ENCODE data around the gene CBLC. TPM values are rescaled to one million over a fixed set of nuclear protein-coding genes. Genes with fewer than 3 reads are reported as not detected.

The CBLC gene
- polyA plus RNA-seq, 1 experiment = not detected

- TF ChIP-seq CTCF (IDR thresholded peaks at IDR 0.05; ENCODE audit: insufficient read depth, low read depth, low read length) = no peak
- CTCF ChIA-PET = interaction anchor here (0.6 to 1.0 kb wide), 2 partner anchors 19 to 57 kb away, joined by 3 read pairs; no protein-coding TSS in a partner anchor
- H3K4me3 ChIP-seq (ENCODE audit: low read depth, low read length) = no peak overlapping the region
- no peaks in the 10 kb centered on the region for H3K36me3 ChIP-seq (ENCODE audit: control insufficient read depth, insufficient read depth, low read length)
- no peaks in the 10 kb centered on the region for H3K27me3 ChIP-seq (ENCODE audit: control insufficient read depth, insufficient read depth, low read length)
- POLR2A ChIA-PET = no interaction called here
- no peak for DNase-seq (ENCODE audit: low read depth)
These were observed 63.5 kb downstream of the CBLC start for GRCh38 chr19:44841231-44841630.

- DNase-seq (ENCODE audit: low read depth) = no peak
- TF ChIP-seq CTCF (IDR thresholded peaks at IDR 0.05; ENCODE audit: insufficient read depth, low read depth, low read length) = no peak
- ChIA-PET CTCF (interaction anchor here (0.9 to 4.2 kb wide), 6 partner anchors 40 to 155 kb away, joined by 4 to 30 read pairs (median 6); no protein-coding TSS in a partner anchor), POLR2A (interaction anchor here (0.6 to 0.7 kb wide), 2 partner anchors 96 to 124 kb away, joined by 8 to 15 read pairs; no protein-coding TSS in a partner anchor)
- Histone ChIP-seq H3K36me3 (ENCODE audit: control insufficient read depth, insufficient read depth, low read length) (no peaks in the 10 kb centered on the region), H3K27me3 (ENCODE audit: control insufficient read depth, insufficient read depth, low read length) (no peaks in the 10 kb centered on the region), H3K4me3 (ENCODE audit: low read depth, low read length) (peak overlapping the region; percentile 64)
These were observed 67.6 kb downstream of the CBLC start for GRCh38 chr19:44845286-44845611.

- POLR2A ChIA-PET = interaction anchor here (0.6 to 0.7 kb wide), 2 partner anchors 96 to 124 kb away, joined by 8 to 15 read pairs; no protein-coding TSS in a partner anchor
- no peaks in the 10 kb centered on the region for H3K36me3 ChIP-seq (ENCODE audit: control insufficient read depth, insufficient read depth, low read length)
- CTCF ChIA-PET = interaction anchor here (0.6 to 4.2 kb wide), 21 partner anchors 10 to 275 kb away, joined by 3 to 30 read pairs (median 4); no protein-coding TSS in a partner anchor
- DNase-seq (ENCODE audit: low read depth) = peak; percentile 81
- TF ChIP-seq CTCF (IDR thresholded peaks at IDR 0.05; ENCODE audit: insufficient read depth, low read depth, low read length) = peak; percentile 84
- H3K4me3 ChIP-seq (ENCODE audit: low read depth, low read length) = peak within 1 kb of the TSS; percentile 69
- H3K27me3 ChIP-seq (ENCODE audit: control insufficient read depth, insufficient read depth, low read length) = no peaks in the 10 kb centered on the region
These were observed 68.1 kb downstream of the CBLC start, which contains the start of gene NECTIN2 for GRCh38 chr19:44845612-44846454. Gene NECTIN2, plus strand, starts transcription at chr19:44846297. Its CDS starts 229 bp downstream, at chr19:44846526.

GRCh38 chr19:44846455-44847143, 68.9 kb downstream of the CBLC start:
- no peak for TF ChIP-seq CTCF (IDR thresholded peaks at IDR 0.05; ENCODE audit: insufficient read depth, low read depth, low read length)
- DNase-seq (ENCODE audit: low read depth) = no peak

More at GRCh38 chr19:44846455-44847143, 68.9 kb downstream of the CBLC start:
- CTCF ChIA-PET = interaction anchor here (0.8 to 4.2 kb wide), 10 partner anchors 12 to 275 kb away, joined by 3 to 30 read pairs (median 6); no protein-coding TSS in a partner anchor
- POLR2A ChIA-PET = no interaction called here
- Histone ChIP-seq H3K27me3 (ENCODE audit: control insufficient read depth, insufficient read depth, low read length) (no peaks in the 10 kb centered on the region), H3K4me3 (ENCODE audit: low read depth, low read length) (peak overlapping the region; percentile 69), H3K36me3 (ENCODE audit: control insufficient read depth, insufficient read depth, low read length) (peaks cover 2% of the 10 kb centered on the region)
